GM23338 (cell line): Measurements from ENCODE around the gene TRPM2. TPM values are rescaled to one million over a fixed set of nuclear protein-coding genes. Genes with fewer than 3 reads are reported as not detected.

ENCODE experiments used
- ATAC-seq: fragments of 200-7000 bp; cut with Tn5 transposase; 3 replicates; pipeline ENCODE4 v1.9.1; 2020
- DNase-seq: peaks from one replicate; pipeline ENCODE4 v3.0.0-alpha.2; 2015; ENCODE audit warnings: low spot score
- H2AFZ ChIP-seq: fragments of 200-600 bp; sonication (generic); 2 replicates; pipeline ENCODE4 v1.8.0; 2016; ENCODE audit warnings: antibody characterized with exemption, mild to moderate bottlenecking, moderate library complexity
- H3F3A ChIP-seq: fragments of 200-600 bp; sonication (generic); replicated peaks from 2 replicates; pipeline ENCODE4 v1.8.0; 2017; ENCODE audit warnings: antibody characterized with exemption, mixed run types, low read depth
- H3K27ac ChIP-seq: fragments of 200-600 bp; sonication (generic); 2 replicates; pipeline ENCODE4 v1.6.1; 2016; ENCODE audit warnings: low read depth
- H3K27me3 ChIP-seq: fragments of 200-600 bp; sonication (generic); 2 replicates; pipeline ENCODE4 v1.8.0; 2016; ENCODE audit warnings: mild to moderate bottlenecking, mixed run types, moderate library complexity; ENCODE audit not compliant: insufficient read depth
- H3K36me3 ChIP-seq: fragments of 200-600 bp; sonication (generic); 2 replicates; pipeline ENCODE4 v1.8.0; 2016; ENCODE audit warnings: mild to moderate bottlenecking; ENCODE audit not compliant: insufficient read depth
- H3K4me1 ChIP-seq: fragments of 200-600 bp; sonication (generic); 2 replicates; pipeline ENCODE4 v1.8.0; 2016; ENCODE audit warnings: mild to moderate bottlenecking, moderate library complexity; ENCODE audit not compliant: insufficient read depth
- H3K4me2 ChIP-seq: fragments of 200-600 bp; sonication (generic); 2 replicates; pipeline ENCODE4 v1.7.1; 2017; ENCODE audit warnings: mixed run types
- H3K4me3 ChIP-seq: fragments of 200-600 bp; sonication (generic); 2 replicates; pipeline ENCODE4 v1.6.1; 2016; ENCODE audit warnings: mixed run types
- H3K79me2 ChIP-seq: fragments of 200-600 bp; sonication (generic); replicated peaks from 2 replicates; pipeline ENCODE4 v1.8.0; 2017; ENCODE audit warnings: mild to moderate bottlenecking; ENCODE audit not compliant: insufficient read depth
- H3K9me2 ChIP-seq: fragments of 200-600 bp; sonication (generic); 2 replicates; pipeline ENCODE4 v1.8.0; 2017; ENCODE audit not compliant: insufficient read depth
- H4K20me1 ChIP-seq: fragments of 200-600 bp; sonication (generic); replicated peaks from 2 replicates; pipeline ENCODE4 v1.8.0; 2017; ENCODE audit warnings: mild to moderate bottlenecking; ENCODE audit not compliant: insufficient read depth
- H3K27ac Mint-ChIP-seq: 2 replicates; pipeline ENCODE4 v1.8.0; 2020; ENCODE audit warnings: inconsistent platforms, mild to moderate bottlenecking, moderate library complexity, mixed read lengths
- H3K27me3 Mint-ChIP-seq: 3 replicates; pipeline ENCODE4 v1.8.0; 2022; ENCODE audit warnings: low read depth, mild to moderate bottlenecking, moderate library complexity, mixed read lengths, inconsistent platforms; ENCODE audit not compliant: insufficient read depth, poor library complexity
- H3K36me3 Mint-ChIP-seq: 3 replicates; pipeline ENCODE4 v1.8.0; 2021; ENCODE audit warnings: low read depth, mild to moderate bottlenecking, inconsistent platforms, moderate library complexity, mixed read lengths
- H3K4me1 Mint-ChIP-seq: 3 replicates; pipeline ENCODE4 v1.8.0; 2020; ENCODE audit warnings: mild to moderate bottlenecking, inconsistent platforms, mixed read lengths
- H3K4me3 Mint-ChIP-seq: 3 replicates; pipeline ENCODE4 v1.8.0; 2021; ENCODE audit warnings: moderate library complexity, mild to moderate bottlenecking, inconsistent platforms, mixed read lengths
- H3K9me3 Mint-ChIP-seq: 3 replicates; pipeline ENCODE4 v1.8.0; 2020; ENCODE audit warnings: moderate library complexity, mild to moderate bottlenecking, inconsistent platforms, mixed read lengths
- CREB1 ChIP-seq: fragments of 250-450 bp; sonication (Bioruptor Pico); IDR thresholded peaks from 2 replicates; pipeline ENCODE4 v1.5.0; 2020; ENCODE audit warnings: low read depth, mild to moderate bottlenecking, moderate library complexity
- ETS1 ChIP-seq: IDR thresholded peaks from 2 replicates; pipeline ENCODE4 v1.6.1; 2016; ENCODE audit warnings: antibody characterized with exemption
- EZH2 ChIP-seq: fragments of 200-600 bp; sonication (generic); IDR thresholded peaks from one replicate; pipeline ENCODE4 v1.8.0; 2017; ENCODE audit warnings: antibody characterized with exemption, mild to moderate bottlenecking, low read depth; ENCODE audit not compliant: unreplicated experiment
- EZH2phosphoT487 ChIP-seq: fragments of 200-600 bp; sonication (generic); IDR thresholded peaks from one replicate; pipeline ENCODE4 v1.8.1; 2018; ENCODE audit warnings: antibody characterized with exemption; ENCODE audit not compliant: unreplicated experiment
- JUNB ChIP-seq: IDR thresholded peaks from one replicate; pipeline ENCODE4 v1.6.1; 2016; ENCODE audit warnings: antibody characterized with exemption; ENCODE audit not compliant: unreplicated experiment
- NANOG ChIP-seq: IDR thresholded peaks from 2 replicates; pipeline ENCODE4 v1.6.1; 2016; ENCODE audit warnings: antibody characterized with exemption, borderline replicate concordance
- POLR2AphosphoS5 ChIP-seq: IDR thresholded peaks from 2 replicates; pipeline ENCODE4 v1.6.1; 2016; ENCODE audit warnings: antibody characterized with exemption, low read depth
- REST ChIP-seq: IDR thresholded peaks from one replicate; pipeline ENCODE4 v1.6.1; 2018; ENCODE audit warnings: antibody characterized with exemption; ENCODE audit not compliant: unreplicated experiment
- ZNF114 ChIP-seq: fragments of 250-450 bp; sonication (Bioruptor Pico); IDR thresholded peaks from 2 replicates; pipeline ENCODE4 v1.5.0; 2020; ENCODE audit warnings: mild to moderate bottlenecking, moderate library complexity
- ZNF331 ChIP-seq: fragments of 250-450 bp; sonication (Bioruptor Pico); IDR thresholded peaks from 2 replicates; pipeline ENCODE4 v1.5.0; 2020; ENCODE audit warnings: low read depth, mild to moderate bottlenecking, moderate library complexity
- ZNF462 ChIP-seq: fragments of 250-450 bp; sonication (Bioruptor Pico); IDR thresholded peaks from 2 replicates; pipeline ENCODE4 v1.5.0; 2020; ENCODE audit warnings: mild to moderate bottlenecking, moderate library complexity
- polyA plus RNA-seq: library from polyadenylated mRNA; unstranded; fragments of >200 nt; fragmentation: Nextera tagmentation; extraction: Ambion mirVana; gene quantifications from 2 replicates; pipeline ENCODE4 v1.2.1, GENCODE V29; 2016
- total RNA-seq: library from RNA; depleted of rRNA; stranded (reverse); fragments of >200 nt; shearing (Covaris generic); gene quantifications from 2 replicates; pipeline ENCODE4 v1.2.3, GENCODE V29; 2014
- TF ChIP-seq, protein P1 (sequence below), 2 experiments: fragments of 200-600 bp in 1 of 2; sonication (generic) in 1 of 2; conservative IDR thresholded peaks; 2 replicates each; pipeline versions ENCODE4 v1.5.1 to v1.6.1; 2016 to 2017; ENCODE audit warnings: antibody characterized with exemption in 2 of 2, low read depth in 2 of 2, mild to moderate bottlenecking in 2 of 2, moderate library complexity in 1 of 2

Gene TRPM2
- total and polyA plus RNA-seq, 2 experiments from 2014 or later: 0.53 to 0.83 TPM

DNA sequence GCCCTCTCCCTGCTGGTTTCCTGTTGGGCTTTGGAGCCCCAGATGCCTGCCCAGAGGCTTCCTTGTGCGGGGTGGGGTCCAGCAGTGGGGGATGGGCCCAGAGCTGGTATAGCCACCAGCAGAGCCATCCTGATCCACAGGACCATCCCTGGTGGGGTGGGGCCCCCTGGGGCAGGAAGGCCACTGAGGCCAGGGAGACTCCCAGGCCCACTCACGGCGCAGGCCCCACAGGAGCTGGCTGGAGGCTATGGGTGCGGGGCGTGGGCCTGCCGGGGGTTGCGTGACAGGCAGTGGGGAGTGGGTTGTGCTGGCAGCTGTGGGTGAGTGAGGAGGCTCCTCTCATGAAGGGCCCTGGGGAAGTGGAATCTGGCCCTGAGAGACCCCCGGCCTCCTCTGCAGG is 107.6 kb downstream of the TRPM2 start:
- H3K27ac ChIP-seq: no peak overlapping the region
- H3F3A ChIP-seq: no peaks in the 10 kb centered on the region
- H3K4me3 Mint-ChIP-seq: no peak overlapping the region
- DNase-seq (no peak), ATAC-seq (no peak)
- H2AFZ ChIP-seq: no peak overlapping the region
- peaks cover 13% of the 10 kb centered on the region for H3K27me3 Mint-ChIP-seq
- no peaks in the 10 kb centered on the region for H3K9me2 ChIP-seq
- peaks cover 7% of the 10 kb centered on the region for H3K4me1 Mint-ChIP-seq
- H3K79me2 ChIP-seq: no peaks in the 10 kb centered on the region
- H3K36me3 Mint-ChIP-seq: peaks cover 3% of the 10 kb centered on the region; the same call in 1 of the 3 replicates
- no peaks in the 10 kb centered on the region for H4K20me1 ChIP-seq
- H3K27ac Mint-ChIP-seq: no peak overlapping the region
- H3K9me3 Mint-ChIP-seq: no peaks in the 10 kb centered on the region; the same call in 2 of the 3 replicates
- H3K4me1 ChIP-seq: no peaks in the 10 kb centered on the region
- no peaks in the 10 kb centered on the region for H3K36me3 ChIP-seq
- H3K4me2 ChIP-seq: no peak overlapping the region
- no peaks in the 10 kb centered on the region for H3K27me3 ChIP-seq
- no peak overlapping the region for H3K4me3 ChIP-seq
- no peak for TF ChIP-seq NANOG
- no peak for TF ChIP-seq EZH2
- TF ChIP-seq EZH2phosphoT487: no peak
- no peak for TF ChIP-seq ZNF462 (CRISPR knock-in tag)
- TF ChIP-seq CREB1 (CRISPR knock-in tag): no peak
- TF ChIP-seq, protein P1, sequence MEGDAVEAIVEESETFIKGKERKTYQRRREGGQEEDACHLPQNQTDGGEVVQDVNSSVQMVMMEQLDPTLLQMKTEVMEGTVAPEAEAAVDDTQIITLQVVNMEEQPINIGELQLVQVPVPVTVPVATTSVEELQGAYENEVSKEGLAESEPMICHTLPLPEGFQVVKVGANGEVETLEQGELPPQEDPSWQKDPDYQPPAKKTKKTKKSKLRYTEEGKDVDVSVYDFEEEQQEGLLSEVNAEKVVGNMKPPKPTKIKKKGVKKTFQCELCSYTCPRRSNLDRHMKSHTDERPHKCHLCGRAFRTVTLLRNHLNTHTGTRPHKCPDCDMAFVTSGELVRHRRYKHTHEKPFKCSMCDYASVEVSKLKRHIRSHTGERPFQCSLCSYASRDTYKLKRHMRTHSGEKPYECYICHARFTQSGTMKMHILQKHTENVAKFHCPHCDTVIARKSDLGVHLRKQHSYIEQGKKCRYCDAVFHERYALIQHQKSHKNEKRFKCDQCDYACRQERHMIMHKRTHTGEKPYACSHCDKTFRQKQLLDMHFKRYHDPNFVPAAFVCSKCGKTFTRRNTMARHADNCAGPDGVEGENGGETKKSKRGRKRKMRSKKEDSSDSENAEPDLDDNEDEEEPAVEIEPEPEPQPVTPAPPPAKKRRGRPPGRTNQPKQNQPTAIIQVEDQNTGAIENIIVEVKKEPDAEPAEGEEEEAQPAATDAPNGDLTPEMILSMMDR (conservative IDR thresholded peaks at IDR 0.05; ENCODE audit: low read depth in 2 of 2): no peak
- TF ChIP-seq ZNF331 (CRISPR knock-in tag): no peak
- no peak for TF ChIP-seq REST
- TF ChIP-seq ETS1: no peak
- no peak for TF ChIP-seq JUNB
- no peak for TF ChIP-seq ZNF114
- no peak for TF ChIP-seq POLR2AphosphoS5
